Upper lobe of left lung (tissue), 6 donors: ENCODE results near the gene CLN6. TPM values are rescaled to one million over a fixed set of nuclear protein-coding genes. Genes with fewer than 3 reads are reported as not detected.
"Not testable (repeated sequence)": the region's sequence is repeated elsewhere in the genome, so short reads cannot be mapped to it uniquely, and the experiment has no call there.

Experiments
- ATAC-seq, 2 donors: fragments of 200-7000 bp; cut with Tn5 transposase; one replicate each; pipeline ENCODE4 v1.9.1; 2022; ENCODE audit warnings: mild to moderate bottlenecking in 2 of 2, moderate library complexity in 2 of 2; ENCODE audit not compliant: low FRiP score in 2 of 2
- DNase-seq, 2 donors: peaks; one replicate each; pipeline ENCODE4 v3.0.0-alpha.2; 2019 to 2020
- H3K27ac ChIP-seq, 4 donors: fragments of 200-600 bp; sonication (generic); one replicate each; pipeline ENCODE4 v1.5.1; 2016 to 2019
- H3K27me3 ChIP-seq, 4 donors: fragments of 200-600 bp; sonication (generic); one replicate each; pipeline ENCODE4 v1.5.1; 2017 to 2019
- H3K36me3 ChIP-seq, 4 donors: fragments of 200-600 bp; sonication (generic); one replicate each; pipeline ENCODE4 v1.5.1; 2016 to 2019
- H3K4me1 ChIP-seq, 4 donors: fragments of 200-600 bp; sonication (generic); one replicate each; pipeline ENCODE4 v1.5.1; 2018 to 2019
- H3K4me3 ChIP-seq, 4 donors: fragments of 200-600 bp; sonication (generic); one replicate each; pipeline ENCODE4 v1.5.1; 2017 to 2019; ENCODE audit warnings: mild to moderate bottlenecking in 2 of 4, moderate library complexity in 1 of 4
- H3K9me3 ChIP-seq, 4 donors: fragments of 200-600 bp; sonication (generic); one replicate each; pipeline ENCODE4 v1.5.1; 2018 to 2019
- EP300 ChIP-seq, 4 donors: sonication (generic); formaldehyde crosslinking; IDR thresholded peaks; one replicate each; pipeline ENCODE4 v1.5.1; 2017; ENCODE audit warnings: antibody characterized with exemption in 4 of 4, control low read depth in 2 of 4
- POLR2A ChIP-seq, 4 donors: fragments of 450-650 bp; IDR thresholded peaks; one replicate each; pipeline ENCODE4 v1.5.1; 2016 to 2017; ENCODE audit warnings: antibody characterized with exemption in 4 of 4, mild to moderate bottlenecking in 2 of 4
- POLR2AphosphoS5 ChIP-seq, 2 donors: sonication (generic); formaldehyde crosslinking; IDR thresholded peaks; one replicate each; pipeline ENCODE4 v1.5.1; 2017; ENCODE audit warnings: antibody characterized with exemption in 2 of 2
- WGBS, 2 donors: methylation state at CpG; one replicate each; pipeline ENCODE4 v1.1.5; 2017 to 2018; 5-methylcytosine and 5-hydroxymethylcytosine counted together
- total RNA-seq, 6 donors: library from RNA; depleted of rRNA in 4 of 6; stranded (reverse); fragments of >200 nt in 4 of 6; gene quantifications; one replicate each; pipeline versions ENCODE4 v1.1.0 to v1.2.1, GENCODE V29; 2016 to 2021
- TF ChIP-seq, protein P1 (sequence below), 6 experiments: fragments of 450-650 bp in 4 of 6; fragments of 200-600 bp in 2 of 6; sonication (generic) in 2 of 6; IDR thresholded peaks; one replicate each; pipeline ENCODE4 v1.5.1; 2016 to 2019; ENCODE audit warnings: antibody characterized with exemption in 6 of 6
- donor health status: DM: no; HTN: no; CAD: no; lungs with moderate emphysema.
- donor health status: DM: no; HTN: yes; CAD: no; lungs with severe emphysema.

Gene CLN6
- total RNA-seq, 6 donors from 2014 or later = 19.4 to 48.3 (median 28.7) TPM

DNA sequence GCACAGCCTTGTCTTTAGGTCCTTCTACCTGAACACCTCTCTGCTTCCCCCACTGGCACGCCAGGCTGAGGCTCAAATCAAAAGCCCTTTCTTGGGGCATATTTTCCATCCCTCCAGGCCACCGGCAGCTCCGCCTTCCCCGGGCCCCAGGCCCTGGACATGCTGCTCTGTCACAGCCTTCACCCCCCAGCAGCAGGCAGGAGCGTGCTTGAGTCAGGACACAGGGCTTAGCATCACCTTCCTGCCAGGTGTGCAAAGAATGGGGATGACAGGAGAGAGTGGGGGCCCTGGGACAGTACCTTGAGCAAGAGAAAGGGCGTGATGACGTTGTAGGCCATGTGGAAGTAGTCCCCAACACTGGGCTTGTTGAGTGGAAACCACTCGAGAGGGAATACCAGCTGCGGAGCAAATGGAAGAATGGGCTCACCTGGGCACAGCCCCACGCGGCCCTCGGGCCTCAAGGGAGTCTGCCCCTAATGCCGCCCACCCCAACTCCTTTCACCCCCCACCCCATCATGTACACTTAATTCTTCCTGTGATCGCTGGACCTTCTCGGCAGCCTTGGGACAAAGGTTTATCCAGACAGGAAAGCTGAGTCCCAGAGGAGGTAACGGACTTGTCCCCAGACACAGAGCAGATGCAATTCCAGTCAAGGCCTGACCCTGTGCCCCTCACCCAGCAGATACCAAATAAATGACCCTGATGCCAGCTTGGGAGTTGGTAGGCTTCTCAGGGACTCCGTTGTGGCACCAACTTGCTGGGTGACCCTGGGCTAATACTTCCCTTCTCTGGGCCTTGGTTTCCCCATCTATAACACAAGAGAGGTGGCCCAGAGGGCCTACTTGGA lies 15.3 kb downstream of the CLN6 start:
- Histone ChIP-seq H3K4me1 (peaks cover 0 to 18% (median 5%) of the 10 kb centered on the region in 4 donors), H3K9me3 (no peaks in the 10 kb centered on the region), H3K4me3 (no peak overlapping the region), H3K27me3 (no peaks in the 10 kb centered on the region), H3K27ac (no peak overlapping the region), H3K36me3 (peaks cover 0 to 10% (median 1%) of the 10 kb centered on the region in 4 donors)
- DNase-seq = peak in 1 of 2 donors; percentile 43
- ATAC-seq = no peak
- WGBS, 2 donors = 96% methylated on average over 9 to 17 of the region's 17 CpGs
- TF ChIP-seq, protein P1, sequence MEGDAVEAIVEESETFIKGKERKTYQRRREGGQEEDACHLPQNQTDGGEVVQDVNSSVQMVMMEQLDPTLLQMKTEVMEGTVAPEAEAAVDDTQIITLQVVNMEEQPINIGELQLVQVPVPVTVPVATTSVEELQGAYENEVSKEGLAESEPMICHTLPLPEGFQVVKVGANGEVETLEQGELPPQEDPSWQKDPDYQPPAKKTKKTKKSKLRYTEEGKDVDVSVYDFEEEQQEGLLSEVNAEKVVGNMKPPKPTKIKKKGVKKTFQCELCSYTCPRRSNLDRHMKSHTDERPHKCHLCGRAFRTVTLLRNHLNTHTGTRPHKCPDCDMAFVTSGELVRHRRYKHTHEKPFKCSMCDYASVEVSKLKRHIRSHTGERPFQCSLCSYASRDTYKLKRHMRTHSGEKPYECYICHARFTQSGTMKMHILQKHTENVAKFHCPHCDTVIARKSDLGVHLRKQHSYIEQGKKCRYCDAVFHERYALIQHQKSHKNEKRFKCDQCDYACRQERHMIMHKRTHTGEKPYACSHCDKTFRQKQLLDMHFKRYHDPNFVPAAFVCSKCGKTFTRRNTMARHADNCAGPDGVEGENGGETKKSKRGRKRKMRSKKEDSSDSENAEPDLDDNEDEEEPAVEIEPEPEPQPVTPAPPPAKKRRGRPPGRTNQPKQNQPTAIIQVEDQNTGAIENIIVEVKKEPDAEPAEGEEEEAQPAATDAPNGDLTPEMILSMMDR (IDR thresholded peaks at IDR 0.05) = no peak
- TF ChIP-seq EP300 (IDR thresholded peaks at IDR 0.05) = no peak
- no peak for TF ChIP-seq POLR2A (IDR thresholded peaks at IDR 0.05)
- no peak for TF ChIP-seq POLR2AphosphoS5 (IDR thresholded peaks at IDR 0.05)

DNA sequence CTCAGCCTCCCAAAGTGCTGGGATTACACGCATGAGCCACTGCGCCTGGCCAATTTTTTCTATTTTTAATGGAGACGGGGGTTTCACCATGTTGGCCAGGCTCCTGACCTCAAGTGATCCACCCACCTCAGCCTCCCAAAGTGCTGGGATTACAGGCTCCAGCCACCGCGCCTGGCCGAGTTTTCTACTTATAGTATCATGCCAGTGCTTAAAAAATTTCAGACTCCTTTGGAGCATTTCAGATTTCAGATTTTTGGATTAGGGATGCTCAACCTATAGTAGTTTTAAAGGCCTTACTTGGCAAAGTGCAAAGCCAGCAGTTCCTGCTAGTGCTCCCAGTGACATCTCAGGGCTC lies 16.1 kb downstream of the CLN6 start:
- H3K4me1 ChIP-seq = peaks cover 0 to 20% (median 5%) of the 10 kb centered on the region in 4 donors
- WGBS, 2 donors = 91 to 96% methylated on average over 6 of the region's 6 CpGs
- not testable (repeated sequence) for ATAC-seq, H3K9me3 ChIP-seq, H3K4me3 ChIP-seq, H3K27me3 ChIP-seq, DNase-seq, H3K27ac ChIP-seq, H3K36me3 ChIP-seq

DNA sequence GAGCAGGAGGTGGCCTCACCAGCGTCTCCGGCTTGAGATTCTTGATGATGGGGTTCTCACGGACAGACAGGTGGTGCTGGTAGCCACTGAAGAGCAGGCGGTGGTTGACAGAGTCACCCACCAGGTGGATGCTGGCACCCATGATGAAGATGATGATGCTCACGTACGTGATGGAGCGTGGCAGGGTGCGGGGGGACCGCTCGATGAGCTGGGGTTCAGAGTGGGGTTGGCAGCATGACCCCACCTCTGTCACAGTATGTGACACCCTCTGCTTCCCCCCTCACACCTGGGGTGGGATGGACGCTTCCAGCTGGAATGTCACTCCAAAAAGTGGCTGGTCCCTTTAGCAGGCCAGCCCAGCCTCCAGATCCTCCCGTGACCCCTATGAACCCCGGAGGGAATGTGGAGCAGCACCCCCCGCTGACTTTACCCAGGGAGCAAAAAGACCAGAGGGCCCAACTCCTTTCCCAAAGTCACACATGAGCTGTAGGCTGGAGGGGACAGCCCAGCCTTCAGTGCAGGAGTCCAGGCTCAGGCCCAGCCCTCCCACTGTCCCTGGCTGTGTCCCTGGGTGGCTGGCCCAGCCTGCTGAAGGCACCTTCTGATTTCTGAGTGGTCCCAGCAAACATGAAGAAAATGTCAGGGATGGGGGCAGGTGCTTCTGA lies 17.7 kb downstream of the CLN6 start:
- no peak overlapping the region for H3K27ac ChIP-seq
- ATAC-seq = no peak
- WGBS, 2 donors = 93 to 98% methylated on average over 10 to 14 of the region's 14 CpGs
- DNase-seq = peak; percentile 12 to 37
- no peaks in the 10 kb centered on the region for H3K36me3 ChIP-seq
- peaks cover under 1 to 27% (median 5%) of the 10 kb centered on the region in 4 donors for H3K4me1 ChIP-seq
- TF ChIP-seq POLR2A (IDR thresholded peaks at IDR 0.05) (no peak), EP300 (IDR thresholded peaks at IDR 0.05) (no peak), POLR2AphosphoS5 (IDR thresholded peaks at IDR 0.05) (no peak)
- H3K9me3 ChIP-seq = no peaks in the 10 kb centered on the region
- no peaks in the 10 kb centered on the region for H3K27me3 ChIP-seq
- H3K4me3 ChIP-seq = no peak overlapping the region

DNA sequence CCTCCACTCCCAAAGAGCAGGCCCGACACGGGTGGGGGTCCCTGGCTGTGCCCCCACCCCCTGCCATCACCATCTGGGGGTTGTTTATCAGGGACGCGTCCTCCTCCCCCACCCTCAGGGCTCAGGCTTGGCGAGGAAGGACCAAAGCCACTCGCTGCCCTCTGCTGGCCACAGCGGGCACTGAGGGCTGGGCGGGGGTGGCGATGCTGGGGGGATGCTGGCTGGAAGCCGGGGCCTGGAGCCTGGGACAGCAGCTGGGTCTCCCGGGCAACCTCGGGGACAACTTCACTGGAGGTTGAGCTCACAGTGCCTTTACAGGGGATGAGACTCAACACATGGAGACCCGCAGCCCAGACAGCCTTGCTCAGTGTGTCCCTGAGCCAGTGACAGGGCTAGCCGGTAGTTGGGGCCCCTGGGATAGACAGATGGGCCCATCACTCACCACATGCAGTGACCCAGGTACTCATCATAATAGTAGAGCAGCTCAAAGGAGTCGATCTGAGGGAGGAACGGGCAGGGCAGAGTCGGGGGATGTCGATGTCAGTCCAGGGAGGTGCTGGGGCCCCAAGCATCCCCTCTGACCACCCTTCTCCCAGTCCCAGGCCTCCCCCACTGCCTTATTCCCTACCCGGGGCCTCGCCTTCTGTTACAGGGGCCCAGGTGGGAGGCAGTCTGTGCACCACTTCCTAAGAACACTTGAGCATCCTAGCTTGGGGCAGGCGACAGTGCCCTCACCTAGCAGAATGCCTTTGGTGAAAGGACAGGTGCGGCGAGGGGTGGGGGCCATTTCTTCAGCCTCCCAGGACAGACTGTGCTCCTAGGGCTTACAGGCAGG lies 18.5 kb downstream of the CLN6 start:
- H3K4me3 ChIP-seq = no peak overlapping the region
- WGBS, 2 donors = 64 to 80% methylated on average over 4 to 15 of the region's 23 CpGs

DNA sequence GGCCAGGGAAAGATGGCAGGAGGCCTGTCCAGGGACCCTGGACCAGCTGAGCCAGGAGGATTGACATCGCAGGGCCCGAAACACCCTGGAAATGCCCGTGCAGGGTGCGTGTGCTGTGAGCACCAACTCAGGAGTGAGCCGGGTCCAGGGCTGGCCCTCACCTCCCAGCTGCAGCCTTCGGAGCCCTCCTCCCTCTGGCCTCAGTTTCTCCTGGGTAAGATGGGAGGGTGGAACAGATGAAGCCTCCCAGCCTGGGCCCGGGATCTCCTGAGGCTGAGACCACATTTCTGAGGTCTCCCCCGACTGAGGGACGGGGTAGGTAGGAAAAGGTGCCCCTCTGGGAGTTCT lies 19.1 kb downstream of the CLN6 start:
- no peak for TF ChIP-seq POLR2A (IDR thresholded peaks at IDR 0.05)
- TF ChIP-seq POLR2AphosphoS5 (IDR thresholded peaks at IDR 0.05) = no peak
- TF ChIP-seq, protein P1 (IDR thresholded peaks at IDR 0.05) = no peak
- TF ChIP-seq EP300 (IDR thresholded peaks at IDR 0.05) = no peak
- peaks cover 14 to 38% (median 16%) of the 10 kb centered on the region in 4 donors for H3K4me1 ChIP-seq
- no peaks in the 10 kb centered on the region for H3K9me3 ChIP-seq
- DNase-seq = no peak
- 89% methylated on average over 9 of the region's 9 CpGs; no CpG with 5 or more reads in 1 of the 2 donors for WGBS, 2 donors
- H3K4me3 ChIP-seq = no peak overlapping the region
- no peaks in the 10 kb centered on the region for H3K27me3 ChIP-seq
- no peak for ATAC-seq
- H3K27ac ChIP-seq = no peak overlapping the region
- no peaks in the 10 kb centered on the region for H3K36me3 ChIP-seq

More for the DNA sequence above, 18.5 kb downstream of the CLN6 start:
- DNase-seq = peak; percentile 48 to 92
- Histone ChIP-seq H3K36me3 (no peaks in the 10 kb centered on the region), H3K9me3 (no peaks in the 10 kb centered on the region), H3K4me1 (peaks cover 8 to 35% (median 9%) of the 10 kb centered on the region in 4 donors), H3K27ac (no peak overlapping the region), H3K27me3 (no peaks in the 10 kb centered on the region)
- TF ChIP-seq, protein P1 (IDR thresholded peaks at IDR 0.05) = peak; percentile 78 to 89 (median 83)
- no peak for TF ChIP-seq EP300 (IDR thresholded peaks at IDR 0.05)
- ATAC-seq = peak; percentile 52 to 74
